GM18951 (cell line): ENCODE data around the gene C5orf22.

Source experiments
- POLR2A ChIP-seq: IDR thresholded peaks from 4 replicates; pipeline ENCODE4 v1.6.1; 2011; ENCODE audit warnings: mild to moderate bottlenecking; ENCODE audit not compliant: insufficient read length, insufficient read depth; ENCODE audit errors: extremely low read depth
- in situ Hi-C: fragments of 300-500 bp; cut with MboI; formaldehyde crosslinking; loops from one replicate; pipeline ENCODE4 v1.12.0; 2022; ENCODE audit warnings: low sequenced_read_pairs, mixed read lengths, inconsistent platforms; ENCODE audit not compliant: unreplicated experiment

The C5orf22 gene

GRCh38 chr5:31568302-31568835 lies 36.3 kb downstream of the C5orf22 start:
- TF ChIP-seq POLR2A, result no peak
- in situ Hi-C loops, result no loop called here

GRCh38 chr5:31569068-31569467 lies 37.0 kb downstream of the C5orf22 start:
- no peak for TF ChIP-seq POLR2A

GRCh38 chr5:31573494-31574142 lies 41.5 kb downstream of the C5orf22 start:
- no peak for TF ChIP-seq POLR2A
- in situ Hi-C loops, result loop anchor here (10.0 kb wide), 1 partner anchor 521 kb away; no protein-coding TSS in a partner anchor

More at GRCh38 chr5:31569068-31569467, 37.0 kb downstream of the C5orf22 start:
- in situ Hi-C loops, result no loop called here

GRCh38 chr5:31574772-31575171 lies 42.7 kb downstream of the C5orf22 start:
- in situ Hi-C loops, result loop anchor here (10.0 to 25.0 kb wide), 2 partner anchors 238 to 520 kb away; no protein-coding TSS in a partner anchor
- no peak for TF ChIP-seq POLR2A

GRCh38 chr5:31577438-31577837 lies 45.3 kb downstream of the C5orf22 start:
- in situ Hi-C loops, result loop anchor here (10.0 to 25.0 kb wide), 2 partner anchors 235 to 517 kb away; no protein-coding TSS in a partner anchor
- TF ChIP-seq POLR2A, result no peak

- no peak for TF ChIP-seq POLR2A
- in situ Hi-C loops, result loop anchor here (10.0 to 25.0 kb wide), 2 partner anchors 233 to 515 kb away; no protein-coding TSS in a partner anchor
Measured at GRCh38 chr5:31579558-31579957, 47.5 kb downstream of the C5orf22 start.

GRCh38 chr5:31581498-31582099 lies 49.5 kb downstream of the C5orf22 start:
- in situ Hi-C loops, result loop anchor here (25.0 kb wide), 1 partner anchor 231 kb away; no protein-coding TSS in a partner anchor
- TF ChIP-seq POLR2A, result no peak

GRCh38 chr5:31583129-31583528 lies 51.0 kb downstream of the C5orf22 start:
- no peak for TF ChIP-seq POLR2A
- in situ Hi-C loops, result loop anchor here (25.0 kb wide), 1 partner anchor 229 kb away; no protein-coding TSS in a partner anchor

- in situ Hi-C loops, result loop anchor here (25.0 kb wide), 1 partner anchor 227 kb away; no protein-coding TSS in a partner anchor
- no peak for TF ChIP-seq POLR2A
Measured at GRCh38 chr5:31585166-31585894, 53.2 kb downstream of the C5orf22 start.

- in situ Hi-C loops, result loop anchor here (25.0 kb wide), 1 partner anchor 226 kb away; no protein-coding TSS in a partner anchor
- TF ChIP-seq POLR2A, result no peak
Measured at GRCh38 chr5:31585895-31586270, 53.8 kb downstream of the C5orf22 start.

GRCh38 chr5:31587546-31587945 lies 55.4 kb downstream of the C5orf22 start:
- TF ChIP-seq POLR2A, result no peak
- in situ Hi-C loops, result loop anchor here (25.0 kb wide), 1 partner anchor 225 kb away; no protein-coding TSS in a partner anchor

- TF ChIP-seq POLR2A, result no peak
Measured at GRCh38 chr5:31593665-31594064, 61.6 kb downstream of the C5orf22 start.

GRCh38 chr5:31596354-31596753 lies 64.3 kb downstream of the C5orf22 start:
- no peak for TF ChIP-seq POLR2A
- in situ Hi-C loops, result loop anchor here (25.0 kb wide), 1 partner anchor 216 kb away; no protein-coding TSS in a partner anchor

More at GRCh38 chr5:31593665-31594064, 61.6 kb downstream of the C5orf22 start:
- in situ Hi-C loops, result loop anchor here (25.0 kb wide), 1 partner anchor 219 kb away; no protein-coding TSS in a partner anchor
